Mesothelial cell of epicardium (in vitro differentiated cells): ENCODE results near the gene HDAC11. TPM values are rescaled to one million over a fixed set of nuclear protein-coding genes. Genes with fewer than 3 reads are reported as not detected.

Source experiments
- DNase-seq, 2 experiments: peaks; one replicate each; pipeline ENCODE4 v3.0.0; 2021; ENCODE audit warnings: low spot score in 2 of 2; ENCODE audit not compliant: unreplicated experiment in 2 of 2
- H3K27ac Mint-ChIP-seq: 2 replicates; pipeline ENCODE4 v1.8.0; 2021; ENCODE audit warnings: mixed read lengths
- H3K27me3 Mint-ChIP-seq: 2 replicates; pipeline ENCODE4 v1.8.0; 2021; ENCODE audit warnings: low read depth, mixed read lengths
- H3K36me3 Mint-ChIP-seq: 2 replicates; pipeline ENCODE4 v1.8.0; 2021; ENCODE audit warnings: mixed read lengths
- H3K4me1 Mint-ChIP-seq: 2 replicates; pipeline ENCODE4 v1.8.0; 2021; ENCODE audit warnings: mixed read lengths
- H3K4me3 Mint-ChIP-seq: 2 replicates; pipeline ENCODE4 v1.8.0; 2021; ENCODE audit warnings: mild to moderate bottlenecking, moderate library complexity, mixed read lengths
- H3K9me3 Mint-ChIP-seq: 2 replicates; pipeline ENCODE4 v1.8.0; 2021; ENCODE audit warnings: mixed read lengths
- total RNA-seq: library from RNA; stranded (reverse); gene quantifications from 3 replicates; pipeline ENCODE4 v1.2.1, GENCODE V29; 2021
- TF ChIP-seq, protein P1 (sequence below): fragments of 200-600 bp; sonication (generic); IDR thresholded peaks from one replicate; pipeline ENCODE4 v1.5.0; 2021; ENCODE audit warnings: antibody characterized with exemption; ENCODE audit not compliant: unreplicated experiment

Gene HDAC11
- total RNA-seq, 1 donor from 2014 or later, result 16.4 TPM

GRCh38 chr3:13532631-13533030 lies 52.5 kb downstream of the HDAC11 start:
- Mint-ChIP-seq H3K9me3 (peaks cover 3% of the 10 kb centered on the region), H3K36me3 (no peaks in the 10 kb centered on the region), H3K4me1 (peaks cover 11% of the 10 kb centered on the region), H3K27ac (no peak overlapping the region), H3K27me3 (no peaks in the 10 kb centered on the region), H3K4me3 (no peak overlapping the region)
- TF ChIP-seq, protein P1, sequence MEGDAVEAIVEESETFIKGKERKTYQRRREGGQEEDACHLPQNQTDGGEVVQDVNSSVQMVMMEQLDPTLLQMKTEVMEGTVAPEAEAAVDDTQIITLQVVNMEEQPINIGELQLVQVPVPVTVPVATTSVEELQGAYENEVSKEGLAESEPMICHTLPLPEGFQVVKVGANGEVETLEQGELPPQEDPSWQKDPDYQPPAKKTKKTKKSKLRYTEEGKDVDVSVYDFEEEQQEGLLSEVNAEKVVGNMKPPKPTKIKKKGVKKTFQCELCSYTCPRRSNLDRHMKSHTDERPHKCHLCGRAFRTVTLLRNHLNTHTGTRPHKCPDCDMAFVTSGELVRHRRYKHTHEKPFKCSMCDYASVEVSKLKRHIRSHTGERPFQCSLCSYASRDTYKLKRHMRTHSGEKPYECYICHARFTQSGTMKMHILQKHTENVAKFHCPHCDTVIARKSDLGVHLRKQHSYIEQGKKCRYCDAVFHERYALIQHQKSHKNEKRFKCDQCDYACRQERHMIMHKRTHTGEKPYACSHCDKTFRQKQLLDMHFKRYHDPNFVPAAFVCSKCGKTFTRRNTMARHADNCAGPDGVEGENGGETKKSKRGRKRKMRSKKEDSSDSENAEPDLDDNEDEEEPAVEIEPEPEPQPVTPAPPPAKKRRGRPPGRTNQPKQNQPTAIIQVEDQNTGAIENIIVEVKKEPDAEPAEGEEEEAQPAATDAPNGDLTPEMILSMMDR, result no peak
- DNase-seq, result no peak

DNA sequence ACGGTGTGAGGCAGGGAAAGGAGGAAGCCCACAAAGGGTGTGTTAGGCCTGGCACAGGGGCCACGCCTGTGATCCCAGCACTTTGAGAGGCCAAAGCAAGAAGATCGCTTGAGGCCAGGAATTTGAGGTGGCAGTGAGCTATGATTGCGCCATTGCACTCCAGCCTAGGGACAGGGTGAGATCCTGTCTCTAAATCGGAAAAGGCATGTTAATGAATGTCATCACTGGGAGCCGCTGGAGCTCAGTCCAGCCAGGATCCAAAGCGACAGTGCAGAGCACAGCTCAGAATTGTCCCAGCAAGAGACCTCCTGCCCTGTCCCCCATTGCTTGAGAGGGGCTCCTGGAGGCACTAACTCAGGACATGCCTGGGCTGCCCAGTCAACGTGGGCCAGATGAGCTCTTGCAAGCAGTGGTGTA lies 53.8 kb downstream of the HDAC11 start:
- Mint-ChIP-seq H3K4me3 (no peak overlapping the region), H3K27ac (no peak overlapping the region), H3K27me3 (no peaks in the 10 kb centered on the region), H3K4me1 (peaks cover 8% of the 10 kb centered on the region), H3K36me3 (no peaks in the 10 kb centered on the region), H3K9me3 (peaks cover 3% of the 10 kb centered on the region)
- TF ChIP-seq, protein P1, result no peak
- DNase-seq, result no peak

DNA sequence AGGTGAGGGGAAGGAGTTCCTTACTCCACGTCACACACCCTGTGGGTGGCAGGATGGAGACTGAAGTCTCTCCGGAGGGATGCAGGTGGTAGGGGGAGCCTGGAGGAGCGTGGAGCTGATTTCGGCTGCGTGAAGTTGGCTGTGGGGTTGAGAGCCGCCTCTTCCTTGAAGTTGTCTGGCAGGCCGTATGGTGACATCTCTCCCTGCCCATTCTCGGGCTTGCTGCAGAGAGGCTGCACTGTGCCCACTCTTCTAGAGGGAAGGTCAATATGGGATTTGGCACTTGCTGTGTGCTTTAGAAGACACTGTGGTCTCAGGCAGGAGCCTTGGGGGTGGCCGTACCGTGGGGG lies 55.4 kb downstream of the HDAC11 start:
- H3K4me1 Mint-ChIP-seq, result peaks cover 7% of the 10 kb centered on the region
- H3K27ac Mint-ChIP-seq, result no peak overlapping the region
- no peaks in the 10 kb centered on the region for H3K36me3 Mint-ChIP-seq
- H3K9me3 Mint-ChIP-seq, result peaks cover 3% of the 10 kb centered on the region
- no peak for DNase-seq
- no peak overlapping the region for H3K4me3 Mint-ChIP-seq
- no peaks in the 10 kb centered on the region for H3K27me3 Mint-ChIP-seq
- TF ChIP-seq, protein P1, result no peak

DNA sequence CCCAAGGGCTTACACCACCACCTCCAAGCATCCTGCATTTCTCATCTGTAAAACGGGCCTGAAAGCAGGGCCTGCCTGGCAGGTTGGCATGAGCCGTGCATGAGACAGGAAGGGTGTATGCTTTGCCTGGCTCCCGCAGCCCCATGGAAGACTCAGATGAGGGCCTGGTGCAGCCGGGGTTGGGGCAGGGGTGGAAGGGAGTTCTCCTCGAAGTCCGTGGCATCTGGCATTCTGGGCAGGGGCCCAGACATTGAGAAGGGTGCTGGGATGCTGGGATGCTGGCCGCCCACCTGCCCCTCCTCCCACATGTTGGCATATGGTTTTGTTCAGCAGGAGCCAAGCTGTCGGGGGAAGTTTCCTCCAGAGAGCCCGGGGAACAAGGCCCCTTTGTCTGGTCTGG lies 55.8 kb downstream of the HDAC11 start:
- Mint-ChIP-seq H3K36me3 (no peaks in the 10 kb centered on the region), H3K9me3 (peaks cover 3% of the 10 kb centered on the region), H3K4me3 (no peak overlapping the region), H3K27me3 (no peaks in the 10 kb centered on the region), H3K4me1 (peaks cover 7% of the 10 kb centered on the region), H3K27ac (no peak overlapping the region)
- TF ChIP-seq, protein P1, result no peak
- no peak for DNase-seq

DNA sequence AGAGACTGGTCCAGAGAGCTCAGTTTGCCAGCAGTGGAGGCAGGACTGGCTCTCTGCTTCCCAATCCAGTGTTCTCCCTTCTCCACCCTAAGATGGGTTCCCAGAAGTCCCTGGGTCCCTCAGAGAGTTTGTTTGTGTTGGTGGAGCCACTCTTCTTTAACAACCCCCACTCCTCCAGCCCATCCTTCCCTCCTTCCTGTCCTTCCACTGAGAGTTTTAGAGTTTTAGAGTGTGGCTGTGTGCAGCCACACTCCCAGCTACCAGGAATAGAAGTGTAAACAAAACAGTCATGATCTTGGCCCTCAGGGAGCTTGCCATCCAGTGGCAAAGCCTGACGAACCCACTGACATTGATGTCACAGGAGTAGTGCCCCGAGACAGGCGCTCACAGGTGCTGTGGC lies 56.3 kb downstream of the HDAC11 start:
- no peak for DNase-seq
- H3K9me3 Mint-ChIP-seq, result peaks cover 3% of the 10 kb centered on the region
- H3K4me1 Mint-ChIP-seq, result peaks cover 7% of the 10 kb centered on the region
- H3K36me3 Mint-ChIP-seq, result no peaks in the 10 kb centered on the region
- TF ChIP-seq, protein P1, result no peak
- H3K4me3 Mint-ChIP-seq, result no peak overlapping the region
- H3K27ac Mint-ChIP-seq, result no peak overlapping the region
- H3K27me3 Mint-ChIP-seq, result no peaks in the 10 kb centered on the region

DNA sequence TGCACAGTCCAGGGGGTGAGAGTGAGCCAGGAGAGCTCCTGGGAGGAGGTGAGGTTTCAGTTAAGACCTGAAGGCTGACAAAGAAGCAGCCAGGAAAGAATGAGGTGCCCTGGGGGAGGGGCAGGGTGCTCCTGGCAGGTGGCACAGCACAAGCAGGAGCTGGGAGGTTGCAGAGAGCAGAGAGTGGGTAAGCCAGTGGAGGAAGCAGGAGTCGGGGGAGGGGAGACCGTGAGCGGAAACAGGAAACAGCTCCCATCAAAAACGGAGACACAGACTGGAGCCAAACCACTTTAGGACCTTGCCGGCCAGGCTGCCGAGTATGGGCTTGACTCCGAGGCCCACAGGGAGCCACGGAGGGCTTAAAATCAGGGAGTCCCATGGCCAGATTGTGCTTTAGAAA lies 56.7 kb downstream of the HDAC11 start:
- no peaks in the 10 kb centered on the region for H3K36me3 Mint-ChIP-seq
- H3K9me3 Mint-ChIP-seq, result peaks cover 3% of the 10 kb centered on the region
- peaks cover 7% of the 10 kb centered on the region for H3K4me1 Mint-ChIP-seq
- peak overlapping the region; percentile 28 for H3K27ac Mint-ChIP-seq
- TF ChIP-seq, protein P1, result no peak
- no peaks in the 10 kb centered on the region for H3K27me3 Mint-ChIP-seq
- H3K4me3 Mint-ChIP-seq, result no peak overlapping the region
- no peak for DNase-seq
